Spleen (tissue), 11 donors: Measurements from ENCODE around the gene OST4. TPM values are rescaled to one million over a fixed set of nuclear protein-coding genes. Genes with fewer than 3 reads are reported as not detected.
A peak's percentile ranks its signal among the peaks of the same experiment; 100 is the strongest.

Experiments used
- DNase-seq: peaks from one replicate; pipeline ENCODE4 v3.0.0-alpha.2; 2020
- H3K27ac ChIP-seq, 8 donors: fragments of 200-600 bp; sonication (generic) in 7 of 8; 1 replicate in 4 of 8; 2 replicates in 4 of 8; pipeline versions ENCODE4 v1.5.0 to v1.8.0; 2016 to 2021; ENCODE audit warnings: inconsistent platforms in 4 of 8, mild to moderate bottlenecking in 4 of 8, moderate library complexity in 1 of 8
- H3K27me3 ChIP-seq, 7 donors: fragments of 200-600 bp; sonication (generic) in 6 of 7; replicated peaks in 1 of 7; 1 replicate in 4 of 7; 2 replicates in 3 of 7; pipeline versions ENCODE4 v1.5.0 to v1.8.0; 2016 to 2021; ENCODE audit warnings: inconsistent platforms in 3 of 7, mild to moderate bottlenecking in 1 of 7
- H3K36me3 ChIP-seq, 6 donors: fragments of 200-600 bp; sonication (generic) in 5 of 6; 1 replicate in 4 of 6; 2 replicates in 2 of 6; pipeline versions ENCODE4 v1.5.0 to v1.8.0; 2016 to 2021; ENCODE audit warnings: inconsistent platforms in 2 of 6
- H3K4me1 ChIP-seq, 6 donors: fragments of 200-600 bp; sonication (generic) in 5 of 6; 1 replicate in 3 of 6; 2 replicates in 3 of 6; pipeline versions ENCODE4 v1.5.0 to v1.8.0; 2016 to 2021; ENCODE audit warnings: inconsistent platforms in 3 of 6
- H3K4me3 ChIP-seq, 8 donors: fragments of 200-600 bp; sonication (generic) in 7 of 8; 1 replicate in 4 of 8; 2 replicates in 4 of 8; pipeline versions ENCODE4 v1.5.0 to v1.8.0; 2016 to 2021; ENCODE audit warnings: inconsistent platforms in 4 of 8, mild to moderate bottlenecking in 4 of 8, moderate library complexity in 2 of 8
- H3K9me3 ChIP-seq, 8 donors: fragments of 200-600 bp; sonication (generic) in 7 of 8; 1 replicate in 4 of 8; 2 replicates in 4 of 8; pipeline versions ENCODE4 v1.5.0 to v1.8.0; 2016 to 2021; ENCODE audit warnings: inconsistent platforms in 4 of 8
- POLR2A ChIP-seq, 3 donors: fragments of 450-650 bp; IDR thresholded peaks; one replicate each; pipeline ENCODE4 v1.5.1; 2017; ENCODE audit warnings: antibody characterized with exemption in 3 of 3, mild to moderate bottlenecking in 1 of 3
- POLR2AphosphoS5 ChIP-seq, 3 donors: sonication (generic); formaldehyde crosslinking; IDR thresholded peaks; one replicate each; pipeline ENCODE4 v1.5.1; 2017; ENCODE audit warnings: antibody characterized with exemption in 3 of 3
- WGBS, 5 donors: extraction: QIAGEN DNeasy Blood & Tissue Kit in 3 of 5; methylation state at CpG; one replicate each; pipeline versions ENCODE4 v1.1.5 to v1.1.7; 2013 to 2018; 5-methylcytosine and 5-hydroxymethylcytosine counted together
- intact Hi-C: fragments of 100-400 bp; cut with DNase I; formaldehyde crosslinking; loops from one replicate; pipeline ENCODE4 v1.15.0; 2023; ENCODE audit warnings: low total_unique reads
- polyA plus RNA-seq, 3 donors: library from polyadenylated mRNA; stranded (reverse); fragments of 200-250 nt; gene quantifications; one replicate each; pipeline ENCODE4 v1.2.1, GENCODE V29; 2013
- total RNA-seq, 7 donors: library from RNA; depleted of rRNA in 3 of 7; stranded (reverse); fragments of >200 nt in 3 of 7; fragmentation: NEBNext Ultra II Directional in 4 of 7; extraction: Animal tissue kit (Norgen Biotek cat#: 25700) in 4 of 7; gene quantifications; one replicate each; pipeline versions ENCODE4 v1.1.0 to v1.2.1, GENCODE V29; 2016 to 2021
- TF ChIP-seq, protein P1 (sequence below), 11 experiments: fragments of 200-600 bp in 7 of 11; fragments of 450-650 bp in 4 of 11; sonication (generic) in 4 of 11; IDR thresholded peaks in 8 of 11; conservative IDR thresholded peaks in 3 of 11; 1 replicate in 7 of 11; 2 replicates in 4 of 11; pipeline versions ENCODE4 v1.4.0 to v1.8.0; 2016 to 2021; ENCODE audit warnings: antibody characterized with exemption in 11 of 11, inconsistent platforms in 4 of 11, mild to moderate bottlenecking in 1 of 11
- donor health status: healthy with polysubstance abuse.
- donor health status: DM: no; HTN: no; CAD: no; lungs with moderate emphysema.
- donor health status: DM: no; HTN: no; CAD: no.
- donor health status: Bipolar disorder and iron deficiency.
- donor health status: healthy.
- donor health status: DM: no; HTN: no; CAD: no.
- donor health status: DM: yes; HTN: yes; CAD: no.

The OST4 gene
- total and polyA plus RNA-seq, 10 donors: 197 to 556 (median 264) TPM

GRCh38 chr2:27074738-27075565 is 3.5 kb upstream of the OST4 start:
- no peaks in the 10 kb centered on the region for H3K9me3 ChIP-seq
- H3K4me1 ChIP-seq: peaks cover 36 to 92% (median 57%) of the 10 kb centered on the region in 6 donors
- no peak for TF ChIP-seq POLR2A (IDR thresholded peaks at IDR 0.05)
- peak in 1 of 3 donors; percentile 59 for TF ChIP-seq POLR2AphosphoS5 (IDR thresholded peaks at IDR 0.05)
- peak overlapping the region; percentile 21 to 97 (median 94) for H3K27ac ChIP-seq
- H3K27me3 ChIP-seq: no peaks in the 10 kb centered on the region
- H3K36me3 ChIP-seq: peaks cover 0 to 4% (median under 1%) of the 10 kb centered on the region in 6 donors
- 21 to 36% (median 24%) methylated on average over 4 of the region's 4 CpGs for WGBS, 5 donors
- peak; percentile 90 for DNase-seq
- intact Hi-C loops: no loop called here
- peak overlapping the region in 1 of 8 donors; percentile 29 for H3K4me3 ChIP-seq

DNA sequence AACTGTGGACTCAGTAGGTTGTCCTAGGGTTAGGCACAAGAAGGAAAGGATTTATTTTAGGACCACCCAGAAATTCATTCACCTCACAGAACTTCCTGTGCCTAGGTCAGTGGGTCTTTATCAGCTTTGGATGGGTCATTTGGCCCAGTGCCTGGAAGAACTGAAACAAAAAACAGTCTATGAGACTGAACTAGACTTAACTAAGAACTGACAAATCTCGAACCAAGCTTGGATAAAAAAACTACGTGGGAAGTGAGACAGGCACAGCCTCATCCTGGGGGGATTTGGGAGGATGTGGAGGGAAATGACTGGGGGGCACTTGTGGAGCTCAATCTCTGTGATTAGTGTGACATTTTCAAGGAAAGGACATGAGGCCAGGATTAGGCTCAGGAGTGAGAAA is 2.3 kb upstream of the OST4 start:
- DNase-seq: peak; percentile 4
- TF ChIP-seq POLR2A (IDR thresholded peaks at IDR 0.05) (no peak), POLR2AphosphoS5 (IDR thresholded peaks at IDR 0.05) (no peak)
- TF ChIP-seq, protein P1, sequence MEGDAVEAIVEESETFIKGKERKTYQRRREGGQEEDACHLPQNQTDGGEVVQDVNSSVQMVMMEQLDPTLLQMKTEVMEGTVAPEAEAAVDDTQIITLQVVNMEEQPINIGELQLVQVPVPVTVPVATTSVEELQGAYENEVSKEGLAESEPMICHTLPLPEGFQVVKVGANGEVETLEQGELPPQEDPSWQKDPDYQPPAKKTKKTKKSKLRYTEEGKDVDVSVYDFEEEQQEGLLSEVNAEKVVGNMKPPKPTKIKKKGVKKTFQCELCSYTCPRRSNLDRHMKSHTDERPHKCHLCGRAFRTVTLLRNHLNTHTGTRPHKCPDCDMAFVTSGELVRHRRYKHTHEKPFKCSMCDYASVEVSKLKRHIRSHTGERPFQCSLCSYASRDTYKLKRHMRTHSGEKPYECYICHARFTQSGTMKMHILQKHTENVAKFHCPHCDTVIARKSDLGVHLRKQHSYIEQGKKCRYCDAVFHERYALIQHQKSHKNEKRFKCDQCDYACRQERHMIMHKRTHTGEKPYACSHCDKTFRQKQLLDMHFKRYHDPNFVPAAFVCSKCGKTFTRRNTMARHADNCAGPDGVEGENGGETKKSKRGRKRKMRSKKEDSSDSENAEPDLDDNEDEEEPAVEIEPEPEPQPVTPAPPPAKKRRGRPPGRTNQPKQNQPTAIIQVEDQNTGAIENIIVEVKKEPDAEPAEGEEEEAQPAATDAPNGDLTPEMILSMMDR (IDR thresholded peaks at IDR 0.05 in 8 of 11, conservative IDR thresholded peaks at IDR 0.05 in 3 of 11): no peak
- no peaks in the 10 kb centered on the region for H3K9me3 ChIP-seq
- H3K4me1 ChIP-seq: peaks cover 40 to 92% (median 68%) of the 10 kb centered on the region in 6 donors
- intact Hi-C loops: no loop called here
- H3K36me3 ChIP-seq: peaks cover 0 to 16% (median 10%) of the 10 kb centered on the region in 6 donors
- H3K27ac ChIP-seq: peak overlapping the region; percentile 21 to 97 (median 94)
- no peak overlapping the region for H3K4me3 ChIP-seq
- WGBS, 5 donors: 41 to 60% (median 56%) methylated on average over 2 of the region's 2 CpGs
- no peaks in the 10 kb centered on the region for H3K27me3 ChIP-seq

GRCh38 chr2:27072920-27073319 is 1.5 kb upstream of the OST4 start:
- Histone ChIP-seq H3K9me3 (no peaks in the 10 kb centered on the region), H3K27ac (peak overlapping the region; percentile 78 to 97 (median 94)), H3K36me3 (peaks cover 0 to 24% (median 19%) of the 10 kb centered on the region in 6 donors), H3K4me1 (peaks cover 40 to 94% (median 74%) of the 10 kb centered on the region in 6 donors), H3K27me3 (no peaks in the 10 kb centered on the region), H3K4me3 (no peak overlapping the region)
- TF ChIP-seq, protein P1 (IDR thresholded peaks at IDR 0.05 in 8 of 11, conservative IDR thresholded peaks at IDR 0.05 in 3 of 11): no peak
- no peak for TF ChIP-seq POLR2A (IDR thresholded peaks at IDR 0.05)
- no peak for TF ChIP-seq POLR2AphosphoS5 (IDR thresholded peaks at IDR 0.05)
- intact Hi-C loops: no loop called here
- 79 to 83% (median 81%) methylated on average over 5 of the region's 5 CpGs for WGBS, 5 donors
- DNase-seq: no peak

GRCh38 chr2:27071990-27072830 is 756 bp upstream of the OST4 start:
- Histone ChIP-seq H3K36me3 (peaks cover 0 to 31% (median 25%) of the 10 kb centered on the region in 6 donors), H3K4me3 (peak overlapping the region; percentile 43 to 94 (median 88)), H3K27me3 (no peaks in the 10 kb centered on the region), H3K27ac (peak overlapping the region; percentile 78 to 97 (median 94)), H3K4me1 (peaks cover 38 to 94% (median 74%) of the 10 kb centered on the region in 6 donors), H3K9me3 (no peaks in the 10 kb centered on the region)
- no peak for TF ChIP-seq POLR2A (IDR thresholded peaks at IDR 0.05)
- TF ChIP-seq POLR2AphosphoS5 (IDR thresholded peaks at IDR 0.05): no peak
- TF ChIP-seq, protein P1 (IDR thresholded peaks at IDR 0.05 in 8 of 11, conservative IDR thresholded peaks at IDR 0.05 in 3 of 11): no peak
- WGBS, 5 donors: 3 to 9% (median 7%) methylated on average over 32 to 34 of the region's 34 CpGs
- intact Hi-C loops: no loop called here
- peak; percentile 83 for DNase-seq
